GM23338 (cell line): ENCODE results near the gene ACOT11. TPM values are rescaled to one million over a fixed set of nuclear protein-coding genes. Genes with fewer than 3 reads are reported as not detected.

Experiments
- ATAC-seq: fragments of 200-7000 bp; cut with Tn5 transposase; 3 replicates; pipeline ENCODE4 v1.9.1; 2020
- DNase-seq: peaks from one replicate; pipeline ENCODE4 v3.0.0-alpha.2; 2015; ENCODE audit warnings: low spot score
- H2AFZ ChIP-seq: fragments of 200-600 bp; sonication (generic); 2 replicates; pipeline ENCODE4 v1.8.0; 2016; ENCODE audit warnings: antibody characterized with exemption, mild to moderate bottlenecking, moderate library complexity
- H3F3A ChIP-seq: fragments of 200-600 bp; sonication (generic); replicated peaks from 2 replicates; pipeline ENCODE4 v1.8.0; 2017; ENCODE audit warnings: antibody characterized with exemption, mixed run types, low read depth
- H3K27ac ChIP-seq: fragments of 200-600 bp; sonication (generic); 2 replicates; pipeline ENCODE4 v1.6.1; 2016; ENCODE audit warnings: low read depth
- H3K27me3 ChIP-seq: fragments of 200-600 bp; sonication (generic); 2 replicates; pipeline ENCODE4 v1.8.0; 2016; ENCODE audit warnings: mild to moderate bottlenecking, mixed run types, moderate library complexity; ENCODE audit not compliant: insufficient read depth
- H3K36me3 ChIP-seq: fragments of 200-600 bp; sonication (generic); 2 replicates; pipeline ENCODE4 v1.8.0; 2016; ENCODE audit warnings: mild to moderate bottlenecking; ENCODE audit not compliant: insufficient read depth
- H3K4me1 ChIP-seq: fragments of 200-600 bp; sonication (generic); 2 replicates; pipeline ENCODE4 v1.8.0; 2016; ENCODE audit warnings: mild to moderate bottlenecking, moderate library complexity; ENCODE audit not compliant: insufficient read depth
- H3K4me2 ChIP-seq: fragments of 200-600 bp; sonication (generic); 2 replicates; pipeline ENCODE4 v1.7.1; 2017; ENCODE audit warnings: mixed run types
- H3K4me3 ChIP-seq: fragments of 200-600 bp; sonication (generic); 2 replicates; pipeline ENCODE4 v1.6.1; 2016; ENCODE audit warnings: mixed run types
- H3K79me2 ChIP-seq: fragments of 200-600 bp; sonication (generic); replicated peaks from 2 replicates; pipeline ENCODE4 v1.8.0; 2017; ENCODE audit warnings: mild to moderate bottlenecking; ENCODE audit not compliant: insufficient read depth
- H3K9me2 ChIP-seq: fragments of 200-600 bp; sonication (generic); 2 replicates; pipeline ENCODE4 v1.8.0; 2017; ENCODE audit not compliant: insufficient read depth
- H4K20me1 ChIP-seq: fragments of 200-600 bp; sonication (generic); replicated peaks from 2 replicates; pipeline ENCODE4 v1.8.0; 2017; ENCODE audit warnings: mild to moderate bottlenecking; ENCODE audit not compliant: insufficient read depth
- H3K27ac Mint-ChIP-seq: 2 replicates; pipeline ENCODE4 v1.8.0; 2020; ENCODE audit warnings: inconsistent platforms, mild to moderate bottlenecking, moderate library complexity, mixed read lengths
- H3K27me3 Mint-ChIP-seq: 3 replicates; pipeline ENCODE4 v1.8.0; 2022; ENCODE audit warnings: low read depth, mild to moderate bottlenecking, moderate library complexity, mixed read lengths, inconsistent platforms; ENCODE audit not compliant: insufficient read depth, poor library complexity
- H3K36me3 Mint-ChIP-seq: 3 replicates; pipeline ENCODE4 v1.8.0; 2021; ENCODE audit warnings: low read depth, mild to moderate bottlenecking, inconsistent platforms, moderate library complexity, mixed read lengths
- H3K4me1 Mint-ChIP-seq: 3 replicates; pipeline ENCODE4 v1.8.0; 2020; ENCODE audit warnings: mild to moderate bottlenecking, inconsistent platforms, mixed read lengths
- H3K4me3 Mint-ChIP-seq: 3 replicates; pipeline ENCODE4 v1.8.0; 2021; ENCODE audit warnings: moderate library complexity, mild to moderate bottlenecking, inconsistent platforms, mixed read lengths
- H3K9me3 Mint-ChIP-seq: 3 replicates; pipeline ENCODE4 v1.8.0; 2020; ENCODE audit warnings: moderate library complexity, mild to moderate bottlenecking, inconsistent platforms, mixed read lengths
- CREB1 ChIP-seq: fragments of 250-450 bp; sonication (Bioruptor Pico); IDR thresholded peaks from 2 replicates; pipeline ENCODE4 v1.5.0; 2020; ENCODE audit warnings: low read depth, mild to moderate bottlenecking, moderate library complexity
- EZH2 ChIP-seq: fragments of 200-600 bp; sonication (generic); IDR thresholded peaks from one replicate; pipeline ENCODE4 v1.8.0; 2017; ENCODE audit warnings: antibody characterized with exemption, mild to moderate bottlenecking, low read depth; ENCODE audit not compliant: unreplicated experiment
- EZH2phosphoT487 ChIP-seq: fragments of 200-600 bp; sonication (generic); IDR thresholded peaks from one replicate; pipeline ENCODE4 v1.8.1; 2018; ENCODE audit warnings: antibody characterized with exemption; ENCODE audit not compliant: unreplicated experiment
- JUNB ChIP-seq: IDR thresholded peaks from one replicate; pipeline ENCODE4 v1.6.1; 2016; ENCODE audit warnings: antibody characterized with exemption; ENCODE audit not compliant: unreplicated experiment
- NANOG ChIP-seq: IDR thresholded peaks from 2 replicates; pipeline ENCODE4 v1.6.1; 2016; ENCODE audit warnings: antibody characterized with exemption, borderline replicate concordance
- REST ChIP-seq: IDR thresholded peaks from one replicate; pipeline ENCODE4 v1.6.1; 2018; ENCODE audit warnings: antibody characterized with exemption; ENCODE audit not compliant: unreplicated experiment
- STAT1 ChIP-seq: IDR thresholded peaks from one replicate; pipeline ENCODE4 v1.6.1; 2016; ENCODE audit warnings: antibody characterized with exemption; ENCODE audit not compliant: unreplicated experiment
- ZNF462 ChIP-seq: fragments of 250-450 bp; sonication (Bioruptor Pico); IDR thresholded peaks from 2 replicates; pipeline ENCODE4 v1.5.0; 2020; ENCODE audit warnings: mild to moderate bottlenecking, moderate library complexity
- polyA plus RNA-seq: library from polyadenylated mRNA; unstranded; fragments of >200 nt; fragmentation: Nextera tagmentation; extraction: Ambion mirVana; gene quantifications from 2 replicates; pipeline ENCODE4 v1.2.1, GENCODE V29; 2016
- total RNA-seq: library from RNA; depleted of rRNA; stranded (reverse); fragments of >200 nt; shearing (Covaris generic); gene quantifications from 2 replicates; pipeline ENCODE4 v1.2.3, GENCODE V29; 2014

The ACOT11 gene
- total and polyA plus RNA-seq, 2 experiments from 2014 or later: 1.6 to 2.7 TPM

- Mint-ChIP-seq H3K27ac (peak overlapping the region; percentile 47; the same call in 1 of the 2 replicates), H3K4me1 (peaks cover 49% of the 10 kb centered on the region), H3K4me3 (no peak overlapping the region; the same call in 2 of the 3 replicates), H3K27me3 (peaks cover 17% of the 10 kb centered on the region), H3K9me3 (no peaks in the 10 kb centered on the region; the same call in 2 of the 3 replicates), H3K36me3 (no peaks in the 10 kb centered on the region; the same call in 2 of the 3 replicates)
- 0 out of 2 replicates have a peak, but pooled peaks cover 2% of the 10 kb centered on the region for H3F3A ChIP-seq
- no peaks in the 10 kb centered on the region for H3K27me3 ChIP-seq
- DNase-seq (no peak), ATAC-seq (no peak)
- TF ChIP-seq ZNF462 (CRISPR knock-in tag): no peak
- no peak for TF ChIP-seq JUNB
- TF ChIP-seq CREB1 (CRISPR knock-in tag): no peak
- H3K36me3 ChIP-seq: no peaks in the 10 kb centered on the region
- peaks cover 23% of the 10 kb centered on the region for H3K4me1 ChIP-seq
- H3K79me2 ChIP-seq: no peaks in the 10 kb centered on the region
- no peak overlapping the region for H3K4me3 ChIP-seq
- no peak overlapping the region for H2AFZ ChIP-seq
- H3K4me2 ChIP-seq: no peak overlapping the region
- H4K20me1 ChIP-seq: no peaks in the 10 kb centered on the region
- no peak overlapping the region for H3K27ac ChIP-seq
- H3K9me2 ChIP-seq: no peaks in the 10 kb centered on the region
Measured at GRCh38 chr1:54570161-54570560, 22.1 kb downstream of the ACOT11 start.

GRCh38 chr1:54571326-54571725 is 23.3 kb downstream of the ACOT11 start:
- H2AFZ ChIP-seq: peak overlapping the region; percentile 76
- H3K36me3 ChIP-seq: no peaks in the 10 kb centered on the region
- Mint-ChIP-seq H3K4me3 (no peak overlapping the region), H3K9me3 (no peaks in the 10 kb centered on the region; the same call in 2 of the 3 replicates), H3K27ac (peak overlapping the region; percentile 71), H3K4me1 (peaks cover 59% of the 10 kb centered on the region), H3K36me3 (no peaks in the 10 kb centered on the region; the same call in 2 of the 3 replicates), H3K27me3 (peaks cover 19% of the 10 kb centered on the region)
- peaks cover 30% of the 10 kb centered on the region for H3K4me1 ChIP-seq
- DNase-seq (no peak), ATAC-seq (peak; percentile 16)
- H3K27me3 ChIP-seq: no peaks in the 10 kb centered on the region
- H3K4me3 ChIP-seq: no peak overlapping the region
- no peaks in the 10 kb centered on the region for H3K9me2 ChIP-seq
- no peaks in the 10 kb centered on the region for H3K79me2 ChIP-seq
- H3K4me2 ChIP-seq: peak overlapping the region; percentile 67
- 0 out of 2 replicates have a peak, but pooled peaks cover 2% of the 10 kb centered on the region for H3F3A ChIP-seq
- no peak overlapping the region; the same call in 1 of the 2 replicates for H3K27ac ChIP-seq
- TF ChIP-seq CREB1 (CRISPR knock-in tag): no peak
- TF ChIP-seq STAT1: no peak
- no peak for TF ChIP-seq NANOG
- TF ChIP-seq EZH2phosphoT487: no peak
- TF ChIP-seq EZH2: no peak
- TF ChIP-seq JUNB: no peak
- no peak for TF ChIP-seq REST
- no peaks in the 10 kb centered on the region for H4K20me1 ChIP-seq
